Measurements from ENCODE around the gene FAM217A. TPM values are rescaled to one million over a fixed set of nuclear protein-coding genes. Genes with fewer than 3 reads are reported as not detected.

Gene FAM217A
- total and polyA plus RNA-seq, 7 donors, result not detected

GRCh38 chr6:4041480-4041879 lies 37.5 kb downstream of the FAM217A start:
- Histone ChIP-seq H3K27me3 (ENCODE audit: insufficient read depth in 3 of 3, low read length in 2 of 3) (no peaks in the 10 kb centered on the region), H3K4me3 (no peak overlapping the region), H3K27ac (no peak overlapping the region), H3K36me3 (ENCODE audit: insufficient read depth in 1 of 2, low read depth in 1 of 2) (peaks cover 11 to 94% of the 10 kb centered on the region in 2 donors), H3K4me1 (no peaks in the 10 kb centered on the region), H3K9me3 (no peaks in the 10 kb centered on the region)
- no peak for DNase-seq
- no peak for TF ChIP-seq CTCF (IDR thresholded peaks at IDR 0.05)
- no peak for ATAC-seq
- intact Hi-C loops (cut with DNase I), result no loop called here

GRCh38 chr6:4039348-4039747 lies 39.6 kb downstream of the FAM217A start:
- DNase-seq (no peak), ATAC-seq (no peak)
- intact Hi-C loops (cut with DNase I), result no loop called here
- H3K27me3 ChIP-seq (ENCODE audit: insufficient read depth in 3 of 3, low read length in 2 of 3), result no peaks in the 10 kb centered on the region
- H3K4me3 ChIP-seq, result no peak overlapping the region
- H3K9me3 ChIP-seq, result no peaks in the 10 kb centered on the region
- no peaks in the 10 kb centered on the region for H3K4me1 ChIP-seq
- WGBS, 3 donors, result 80 to 85% (median 84%) methylated on average over 1 of the region's 1 CpG
- no peak overlapping the region for H3K27ac ChIP-seq
- TF ChIP-seq CTCF (IDR thresholded peaks at IDR 0.05), result no peak
- H3K36me3 ChIP-seq (ENCODE audit: insufficient read depth in 1 of 2, low read depth in 1 of 2), result peaks cover 11 to 73% of the 10 kb centered on the region in 2 donors

- TF ChIP-seq CTCF (IDR thresholded peaks at IDR 0.05), result no peak
- Histone ChIP-seq H3K9me3 (no peaks in the 10 kb centered on the region), H3K27me3 (ENCODE audit: insufficient read depth in 3 of 3, low read length in 2 of 3) (no peaks in the 10 kb centered on the region), H3K4me3 (no peak overlapping the region), H3K36me3 (ENCODE audit: insufficient read depth in 1 of 2, low read depth in 1 of 2) (peaks cover 6 to 60% of the 10 kb centered on the region in 2 donors), H3K27ac (no peak overlapping the region), H3K4me1 (peaks cover 18% of the 10 kb centered on the region)
- intact Hi-C loops (cut with DNase I), result no loop called here
- peak in 1 of 4 donors; percentile 10 for ATAC-seq
- DNase-seq, result no peak
- 95 to 97% (median 96%) methylated on average over 5 of the region's 5 CpGs for WGBS, 3 donors
These were observed 42.4 kb downstream of the FAM217A start for GRCh38 chr6:4036581-4036980.

- ATAC-seq (no peak), DNase-seq (no peak)
- no peak overlapping the region for H3K4me3 ChIP-seq
- H3K27me3 ChIP-seq (ENCODE audit: insufficient read depth in 3 of 3, low read length in 2 of 3), result no peaks in the 10 kb centered on the region
- intact Hi-C loops (cut with DNase I), result no loop called here
- peaks cover 0 to 23% of the 10 kb centered on the region in 2 donors for H3K36me3 ChIP-seq (ENCODE audit: insufficient read depth in 1 of 2, low read depth in 1 of 2)
- no peak overlapping the region for H3K27ac ChIP-seq
- H3K9me3 ChIP-seq, result no peaks in the 10 kb centered on the region
- TF ChIP-seq CTCF (IDR thresholded peaks at IDR 0.05), result no peak
- WGBS, 3 donors, result 47 to 77% (median 58%) methylated on average over 9 of the region's 9 CpGs
- H3K4me1 ChIP-seq, result peaks cover 25% of the 10 kb centered on the region
These were observed 46.5 kb downstream of the FAM217A start for GRCh38 chr6:4032475-4032874.

- Histone ChIP-seq H3K27me3 (ENCODE audit: insufficient read depth in 3 of 3, low read length in 2 of 3) (no peaks in the 10 kb centered on the region), H3K27ac (no peak overlapping the region), H3K4me3 (no peak overlapping the region), H3K36me3 (ENCODE audit: insufficient read depth in 1 of 2, low read depth in 1 of 2) (peaks cover 0 to 18% of the 10 kb centered on the region in 2 donors), H3K9me3 (no peaks in the 10 kb centered on the region), H3K4me1 (peaks cover 34% of the 10 kb centered on the region)
- ATAC-seq (no peak), DNase-seq (no peak)
- no peak for TF ChIP-seq CTCF (IDR thresholded peaks at IDR 0.05)
- intact Hi-C loops (cut with DNase I), result no loop called here
- WGBS, 3 donors, result 95 to 98% (median 96%) methylated on average over 1 of the region's 1 CpG
These were observed 47.5 kb downstream of the FAM217A start for GRCh38 chr6:4031442-4031841.
